ENCODE data around the gene ZGRF1. TPM values are rescaled to one million over a fixed set of nuclear protein-coding genes. Genes with fewer than 3 reads are reported as not detected.
"Not testable (repeated sequence)": the region's sequence is repeated elsewhere in the genome, so short reads cannot be mapped to it uniquely, and the experiment has no call there.

ZGRF1 gene
- total and polyA plus RNA-seq, 2 experiments from 2014 or later = 3.1 to 5.3 TPM

DNA sequence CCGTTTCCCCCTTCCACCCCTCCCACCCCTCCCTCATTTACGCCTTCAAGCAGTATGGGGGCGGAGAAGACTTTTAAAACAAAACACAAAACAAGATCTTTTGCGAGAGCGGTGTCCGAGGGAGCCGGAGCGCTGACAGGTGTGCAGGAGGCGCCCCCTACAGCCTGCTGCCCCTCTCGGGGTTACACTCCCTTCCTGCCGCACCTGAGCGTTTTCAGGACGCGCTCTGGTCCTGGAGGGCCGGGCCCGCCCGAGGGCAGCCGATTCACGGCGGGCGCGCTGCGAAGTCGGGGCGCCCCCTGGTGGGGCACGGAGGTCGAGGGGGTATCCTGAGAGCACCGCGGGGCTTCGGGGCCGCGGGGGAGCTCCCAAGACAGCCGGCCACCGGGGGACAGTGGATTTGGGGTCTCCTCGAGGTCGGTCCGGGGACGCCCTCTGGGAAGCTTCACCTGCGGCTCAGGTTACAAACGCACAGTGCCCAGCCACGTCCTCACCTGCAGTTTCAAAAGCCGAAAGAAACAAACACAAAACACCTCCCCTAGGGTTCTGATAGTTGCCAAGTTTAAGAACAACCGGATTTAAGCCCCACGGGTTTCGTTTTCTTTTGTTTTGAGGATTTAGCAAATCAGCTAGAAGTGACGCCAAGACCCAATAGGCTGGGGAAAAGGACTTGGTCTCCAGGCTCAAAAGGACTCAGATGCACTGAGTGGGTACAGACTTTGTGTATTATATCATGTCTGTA is 112.8 kb downstream of the ZGRF1 start:
- no peaks in the 10 kb centered on the region for H3K79me2 ChIP-seq (ENCODE audit: insufficient read depth)
- 0 out of 2 replicates have a peak overlapping the region, but pooled peaks have one; percentile 29 for H2AFZ ChIP-seq
- H3K9ac ChIP-seq = no peak overlapping the region
- 6 to 7% methylated on average over 36 to 38 of the region's 46 CpGs for WGBS, 2 experiments (ENCODE audit: low coverage in 1 of 2, low lambda C conversion rate in 2 of 2, missing lambda C conversion rate in 2 of 2)
- peaks cover 15% of the 10 kb centered on the region for H3F3A ChIP-seq (ENCODE audit: insufficient read depth)
- TF ChIP-seq EZH2phosphoT487 (IDR thresholded peaks at IDR 0.05; ENCODE audit: insufficient read depth, low read depth) (no peak), EZH2 (IDR thresholded peaks at IDR 0.05; ENCODE audit: insufficient read depth, poor library complexity, severe bottlenecking) (no peak)
- peak; percentile 60 for DNase-seq
- H3K4me1 ChIP-seq (ENCODE audit: insufficient read depth) = peaks cover 10% of the 10 kb centered on the region
- H3K4me3 ChIP-seq = peak overlapping the region; percentile 50; the same call in 1 of the 2 replicates
- no peaks in the 10 kb centered on the region for H3K9me3 ChIP-seq (ENCODE audit: low read depth)
- in situ Hi-C loops (cut with MboI) = no loop called here
- H3K9me2 ChIP-seq (ENCODE audit: insufficient read depth) = no peaks in the 10 kb centered on the region
- no peaks in the 10 kb centered on the region for H4K20me1 ChIP-seq (ENCODE audit: insufficient read depth)
- no peak overlapping the region for H3K27ac ChIP-seq
- H3K4me2 ChIP-seq (ENCODE audit: unreplicated experiment) = peak overlapping the region; percentile 50
- H3K36me3 ChIP-seq (ENCODE audit: low read depth) = no peaks in the 10 kb centered on the region
- H3K27me3 ChIP-seq (replicated peaks; ENCODE audit: insufficient read depth) = peaks cover 60% of the 10 kb centered on the region

DNA sequence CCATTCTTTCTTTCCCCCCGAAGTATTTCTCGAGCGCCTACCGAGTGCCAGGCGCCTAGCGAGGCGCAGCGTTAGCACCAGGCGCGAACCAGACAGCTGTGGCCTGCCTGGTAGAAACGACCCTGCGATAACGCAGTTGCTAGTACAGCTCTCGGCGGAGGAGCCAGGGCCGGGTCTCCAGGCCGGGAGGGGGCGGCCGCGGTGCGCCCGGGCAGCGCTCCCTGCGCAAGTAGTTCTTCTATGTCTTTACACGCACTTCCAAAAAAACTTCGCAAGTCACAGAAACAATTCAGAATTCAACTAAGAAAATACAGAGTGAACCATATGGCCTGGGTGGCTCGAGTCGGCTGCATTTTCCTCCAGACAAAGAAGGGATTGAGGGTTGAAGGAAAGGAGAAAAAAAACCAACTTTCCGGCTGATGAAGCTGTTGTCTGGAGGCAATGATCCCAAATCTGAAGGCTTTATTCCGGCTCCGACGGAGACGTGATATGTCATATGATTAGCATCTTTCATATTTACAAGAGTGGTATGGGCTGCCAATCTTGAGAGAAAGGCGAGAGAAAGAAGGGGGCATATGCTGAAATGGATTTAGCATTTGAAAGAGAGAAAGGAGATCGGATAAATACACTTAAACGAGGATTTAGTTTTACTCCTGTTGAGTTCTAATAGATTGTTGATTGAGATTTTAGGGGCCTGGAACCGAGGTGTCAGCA is 113.5 kb downstream of the ZGRF1 start:
- Histone ChIP-seq H3K79me2 (ENCODE audit: insufficient read depth) (no peaks in the 10 kb centered on the region), H3K36me3 (ENCODE audit: low read depth) (no peaks in the 10 kb centered on the region), H3K4me1 (ENCODE audit: insufficient read depth) (peaks cover 10% of the 10 kb centered on the region), H3K4me3 (peak overlapping the region; percentile 50; the same call in 1 of the 2 replicates), H3K27me3 (replicated peaks; ENCODE audit: insufficient read depth) (peaks cover 68% of the 10 kb centered on the region), H3K9me3 (ENCODE audit: low read depth) (no peaks in the 10 kb centered on the region), H4K20me1 (ENCODE audit: insufficient read depth) (no peaks in the 10 kb centered on the region), H2AFZ (0 out of 2 replicates have a peak overlapping the region, but pooled peaks have one; percentile 29), H3K27ac (no peak overlapping the region), H3F3A (ENCODE audit: insufficient read depth) (peaks cover 15% of the 10 kb centered on the region), H3K4me2 (ENCODE audit: unreplicated experiment) (peak overlapping the region; percentile 50), H3K9ac (no peak overlapping the region), H3K9me2 (ENCODE audit: insufficient read depth) (no peaks in the 10 kb centered on the region)
- in situ Hi-C loops (cut with MboI) = no loop called here
- DNase-seq = no peak
- TF ChIP-seq EZH2 (IDR thresholded peaks at IDR 0.05; ENCODE audit: insufficient read depth, poor library complexity, severe bottlenecking) = peak; percentile 28
- no peak for TF ChIP-seq EZH2phosphoT487 (IDR thresholded peaks at IDR 0.05; ENCODE audit: insufficient read depth, low read depth)
- 17% methylated on average over 33 to 37 of the region's 37 CpGs for whole genome bisulfite sequencing, 2 experiments (ENCODE audit: low coverage in 1 of 2, low lambda C conversion rate in 2 of 2, missing lambda C conversion rate in 2 of 2)

DNA sequence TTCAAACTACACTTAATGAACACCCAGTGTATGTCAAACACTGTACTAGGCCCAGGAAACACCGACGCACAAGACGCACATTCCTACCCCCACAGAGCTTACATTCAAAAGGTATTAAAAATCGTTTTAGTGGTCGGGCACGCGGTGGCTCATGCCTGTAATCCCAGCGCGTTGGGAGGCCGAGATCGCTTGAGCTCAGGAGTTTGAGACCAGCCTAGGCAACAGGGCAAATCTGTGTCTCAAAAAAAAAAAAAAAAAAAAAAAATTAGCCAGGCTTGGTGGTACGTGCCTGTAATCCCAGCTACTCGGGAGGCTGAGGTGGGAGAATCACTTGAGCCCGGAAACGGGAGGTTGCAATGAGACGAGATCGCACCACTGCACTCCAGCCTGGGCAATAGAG is 114.3 kb downstream of the ZGRF1 start:
- H2AFZ ChIP-seq; H3K4me2 ChIP-seq (ENCODE audit: unreplicated experiment); DNase-seq; H3K4me3 ChIP-seq; H3K36me3 ChIP-seq (ENCODE audit: low read depth); H3K9ac ChIP-seq; H3K9me2 ChIP-seq (ENCODE audit: insufficient read depth); H3K79me2 ChIP-seq (ENCODE audit: insufficient read depth); H3K9me3 ChIP-seq (ENCODE audit: low read depth); H4K20me1 ChIP-seq (ENCODE audit: insufficient read depth); H3K27ac ChIP-seq; in situ Hi-C loops (cut with MboI): not testable (repeated sequence)
- peak; percentile 17 for TF ChIP-seq EZH2 (IDR thresholded peaks at IDR 0.05; ENCODE audit: insufficient read depth, poor library complexity, severe bottlenecking)
- Histone ChIP-seq H3F3A (ENCODE audit: insufficient read depth) (peaks cover 15% of the 10 kb centered on the region), H3K27me3 (replicated peaks; ENCODE audit: insufficient read depth) (peaks cover 75% of the 10 kb centered on the region), H3K4me1 (ENCODE audit: insufficient read depth) (peaks cover 10% of the 10 kb centered on the region)
- WGBS, 2 experiments (ENCODE audit: low coverage in 1 of 2, low lambda C conversion rate in 2 of 2, missing lambda C conversion rate in 2 of 2) = 19% methylated on average over 17 of the region's 17 CpGs

DNA sequence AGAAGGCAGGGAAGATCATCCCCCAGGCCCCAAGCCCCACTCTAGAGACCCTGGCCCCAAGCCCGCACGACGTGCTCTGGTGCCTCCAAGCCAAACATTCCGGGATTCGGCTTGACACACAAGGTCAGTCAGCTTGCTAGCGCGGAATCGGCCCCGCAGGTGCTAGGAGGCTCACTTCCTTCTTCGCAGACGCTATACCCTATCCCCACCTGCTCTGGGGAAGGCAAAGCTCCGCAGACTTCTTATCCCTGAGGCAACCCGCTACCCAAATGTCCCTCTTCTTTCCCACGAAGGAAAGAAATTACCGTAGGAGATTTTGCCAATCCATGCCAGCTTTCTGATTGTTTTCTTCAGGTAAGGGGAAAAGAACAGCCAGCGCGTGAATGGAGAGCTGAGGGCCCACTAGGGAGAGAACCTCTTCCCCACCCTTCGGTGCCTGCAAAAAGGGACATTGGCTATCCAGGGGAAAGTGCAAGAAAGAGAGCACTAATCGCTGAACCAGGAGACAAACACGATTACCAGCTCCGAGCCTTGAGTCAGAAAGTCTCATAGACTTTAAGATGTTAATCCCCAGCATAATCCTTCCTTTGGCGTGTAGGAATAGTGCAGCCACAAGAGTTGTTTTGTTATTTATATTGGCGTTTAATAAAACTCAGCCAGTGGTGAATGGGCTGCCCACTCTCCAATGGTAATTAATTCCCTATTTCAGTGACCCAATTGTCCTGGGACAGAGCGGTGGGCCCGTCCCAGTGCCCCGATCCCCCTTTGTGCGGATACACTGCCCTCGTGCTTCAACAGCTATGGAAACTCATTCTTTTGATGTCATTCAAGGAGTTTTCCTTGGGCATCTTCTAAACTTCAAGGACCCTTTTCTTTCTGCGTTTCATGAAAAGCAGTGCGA is 115.3 kb downstream of the ZGRF1 start:
- TF ChIP-seq EZH2phosphoT487 (IDR thresholded peaks at IDR 0.05; ENCODE audit: insufficient read depth, low read depth) = 0 out of 2 replicates have a peak, but pooled peaks have one; percentile 53
- TF ChIP-seq EZH2 (IDR thresholded peaks at IDR 0.05; ENCODE audit: insufficient read depth, poor library complexity, severe bottlenecking) = no peak
- no peak for DNase-seq
- Histone ChIP-seq H2AFZ (no peak overlapping the region), H3K4me1 (ENCODE audit: insufficient read depth) (peaks cover 10% of the 10 kb centered on the region), H3K4me3 (no peak overlapping the region), H3K4me2 (ENCODE audit: unreplicated experiment) (no peak overlapping the region), H3K27ac (no peak overlapping the region), H3K36me3 (ENCODE audit: low read depth) (no peaks in the 10 kb centered on the region), H3K9me2 (ENCODE audit: insufficient read depth) (no peaks in the 10 kb centered on the region), H3K9me3 (ENCODE audit: low read depth) (no peaks in the 10 kb centered on the region), H3F3A (ENCODE audit: insufficient read depth) (peaks cover 14% of the 10 kb centered on the region), H4K20me1 (ENCODE audit: insufficient read depth) (no peaks in the 10 kb centered on the region), H3K79me2 (ENCODE audit: insufficient read depth) (no peaks in the 10 kb centered on the region), H3K27me3 (replicated peaks; ENCODE audit: insufficient read depth) (peaks cover 86% of the 10 kb centered on the region), H3K9ac (no peak overlapping the region)
- in situ Hi-C loops (cut with MboI) = no loop called here
- WGBS, 2 experiments (ENCODE audit: low coverage in 1 of 2, low lambda C conversion rate in 2 of 2, missing lambda C conversion rate in 2 of 2) = 7% methylated on average over 30 of the region's 30 CpGs
